ENCODE results near the gene RAB12.
A peak's percentile ranks its signal among the peaks of the same experiment; 100 is the strongest.
"Not testable (repeated sequence)": the region's sequence is repeated elsewhere in the genome, so short reads cannot be mapped to it uniquely, and the experiment has no call there.

The RAB12 gene, protein sequence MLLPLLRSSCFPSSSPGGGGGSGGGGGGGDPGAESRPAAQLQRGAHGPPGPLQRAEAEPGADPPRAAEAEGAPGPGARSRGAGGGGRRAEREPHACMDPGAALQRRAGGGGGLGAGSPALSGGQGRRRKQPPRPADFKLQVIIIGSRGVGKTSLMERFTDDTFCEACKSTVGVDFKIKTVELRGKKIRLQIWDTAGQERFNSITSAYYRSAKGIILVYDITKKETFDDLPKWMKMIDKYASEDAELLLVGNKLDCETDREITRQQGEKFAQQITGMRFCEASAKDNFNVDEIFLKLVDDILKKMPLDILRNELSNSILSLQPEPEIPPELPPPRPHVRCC

DNA sequence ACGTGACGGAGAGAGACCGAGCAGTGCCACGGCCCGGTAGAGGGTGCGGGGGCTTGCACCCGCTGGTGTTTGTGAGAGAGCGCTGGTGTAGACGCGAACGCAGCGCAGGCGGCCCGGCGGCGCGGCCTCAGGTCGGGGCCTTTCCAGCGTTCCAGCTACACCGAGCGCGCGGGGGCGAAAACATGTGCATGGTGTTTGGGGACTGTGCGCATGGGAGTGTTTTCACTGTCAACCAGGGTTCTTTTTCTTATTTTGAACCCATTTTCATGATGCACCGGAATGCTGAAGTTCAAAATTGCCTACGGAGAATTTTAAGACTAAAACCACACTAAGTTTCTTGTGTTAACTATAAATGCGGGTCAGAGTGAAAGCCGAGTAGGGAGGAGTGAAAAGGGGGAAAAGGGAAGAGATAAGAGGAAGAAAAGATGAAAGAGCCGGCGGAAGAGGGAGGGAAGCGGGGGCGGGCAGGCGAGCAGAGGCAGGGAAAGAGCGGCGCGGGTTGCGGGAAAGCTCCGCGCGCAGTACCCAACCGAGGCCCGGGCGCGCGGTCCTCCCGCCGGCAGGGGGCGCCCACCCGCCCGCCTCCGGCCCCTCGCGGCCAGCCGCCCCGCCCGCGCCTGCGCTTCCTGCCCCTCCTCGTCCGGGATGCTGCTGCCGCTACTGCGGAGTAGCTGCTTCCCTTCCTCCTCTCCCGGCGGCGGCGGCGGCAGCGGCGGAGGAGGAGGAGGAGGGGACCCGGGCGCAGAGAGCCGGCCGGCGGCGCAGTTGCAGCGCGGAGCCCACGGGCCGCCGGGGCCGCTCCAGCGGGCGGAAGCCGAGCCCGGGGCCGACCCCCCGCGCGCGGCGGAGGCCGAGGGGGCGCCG, at the start of gene RAB12:
Gene RAB12, plus strand, starts transcription at position 643 of the 864 bp plus-strand sequence. Its CDS starts 3 bp downstream, at position 646.
- peak; percentile 83 for DNase-seq

GRCh38 chr18:8559612-8560186, 49.5 kb upstream of the RAB12 start:
- DNase-seq, result no peak

GRCh38 chr18:8561123-8561910, 47.9 kb upstream of the RAB12 start:
- DNase-seq, result no peak

- DNase-seq, result no peak
Measured at GRCh38 chr18:8562070-8562469, 47.2 kb upstream of the RAB12 start.

DNA sequence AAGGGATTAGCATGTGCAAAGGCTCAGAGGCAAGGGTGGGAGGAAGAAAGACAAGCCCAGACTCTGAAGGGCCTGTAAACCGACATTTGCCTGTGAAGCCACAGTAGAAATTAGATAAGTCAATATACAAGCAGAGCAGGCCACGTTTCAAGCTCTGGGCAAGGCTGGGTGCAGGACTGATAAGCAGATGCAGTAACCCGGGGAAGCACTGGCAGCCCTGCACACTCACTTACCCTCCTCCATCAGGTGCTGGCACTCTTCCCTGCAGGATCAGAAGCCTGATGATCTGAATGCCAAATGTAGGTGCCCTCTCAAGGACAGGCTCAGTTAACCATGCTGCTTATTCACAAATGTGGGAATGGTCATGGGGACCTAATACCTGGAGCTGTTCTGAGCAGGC, 46.3 kb upstream of the RAB12 start:
- DNase-seq, result no peak

DNA sequence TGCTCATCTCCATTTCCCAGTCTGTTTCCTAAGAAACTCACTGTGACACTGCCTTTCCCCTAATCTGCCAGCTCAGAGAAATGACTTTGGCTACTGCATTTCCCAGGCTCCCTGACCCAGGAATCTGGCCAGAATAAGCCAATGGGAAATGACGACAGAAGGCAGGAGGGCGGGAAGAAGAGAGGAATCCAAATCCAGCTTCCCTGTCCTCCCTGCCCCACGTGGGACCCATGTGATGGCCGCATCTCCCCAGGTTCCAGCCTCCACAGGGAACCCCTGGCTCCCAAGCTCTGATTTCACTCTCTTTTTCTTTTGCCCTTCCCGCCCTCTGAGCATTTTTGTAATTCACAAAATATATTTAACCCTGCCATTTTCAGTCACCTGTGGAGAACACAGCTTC, 37.8 kb upstream of the RAB12 start:
- no peak for DNase-seq

- DNase-seq, result not testable (repeated sequence)
Measured at GRCh38 chr18:8573766-8574165, 35.5 kb upstream of the RAB12 start.

DNA sequence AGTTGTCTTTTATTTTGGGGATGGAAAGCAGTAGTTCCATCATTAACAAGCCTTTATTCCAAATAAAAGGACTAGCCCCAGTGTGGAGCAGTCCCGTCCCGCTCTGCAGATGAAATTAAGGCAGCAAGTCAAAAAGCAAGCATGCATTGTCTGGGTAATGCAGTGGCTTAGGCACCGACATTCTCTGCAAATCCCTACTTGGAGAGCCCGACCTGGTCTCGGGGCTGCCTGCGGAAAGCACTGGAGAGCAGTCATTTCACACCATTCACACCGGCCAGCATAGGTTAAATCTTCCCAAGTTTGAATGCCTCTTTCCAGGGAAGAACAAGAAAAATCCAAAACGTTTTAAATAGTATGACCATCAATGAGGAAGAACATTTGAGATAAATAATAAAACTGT, 24.4 kb upstream of the RAB12 start:
- no peak for DNase-seq

DNA sequence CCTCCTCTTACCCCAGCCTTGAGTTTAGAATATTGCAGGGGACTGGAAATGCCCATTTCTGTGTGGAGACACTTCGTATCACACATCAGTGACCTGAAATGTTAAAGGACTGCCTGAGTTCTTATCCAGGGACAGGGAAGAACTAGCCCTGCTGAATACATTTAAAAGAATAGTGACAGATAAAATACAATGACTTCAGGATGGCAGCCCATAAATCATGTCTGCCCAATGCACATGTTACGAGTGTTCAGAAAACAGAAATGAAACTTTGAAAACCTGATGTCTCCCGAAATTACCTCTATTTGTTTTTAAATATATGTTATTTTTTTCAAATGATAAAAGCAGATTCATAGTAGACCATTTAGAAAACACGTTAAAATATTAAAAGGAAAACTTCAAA, 22.3 kb upstream of the RAB12 start:
- no peak for DNase-seq

DNA sequence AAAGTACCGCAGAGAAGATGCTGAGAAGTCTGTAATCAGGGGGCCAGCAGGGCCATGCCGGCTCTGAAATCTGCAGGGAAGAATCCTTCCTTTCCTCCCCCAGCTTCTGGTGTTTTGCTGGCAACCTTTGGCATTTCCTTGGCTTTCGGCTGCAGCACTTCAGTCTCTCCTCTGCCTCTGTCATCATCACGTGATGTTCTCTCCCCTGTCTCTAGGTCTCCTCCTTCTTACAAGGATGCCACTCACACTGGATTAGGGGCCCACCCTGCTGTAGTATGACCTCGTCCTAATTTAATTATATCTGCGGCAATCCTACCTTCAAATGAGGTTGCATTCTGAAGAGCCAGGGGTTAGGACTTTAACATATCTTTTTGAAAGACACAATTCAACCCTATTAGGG, 13.8 kb upstream of the RAB12 start:
- no peak for DNase-seq

GRCh38 chr18:8601277-8602032, 7.8 kb upstream of the RAB12 start:
- DNase-seq, result no peak

- no peak for DNase-seq
Measured at GRCh38 chr18:8602040-8602439, 7.2 kb upstream of the RAB12 start.

DNA sequence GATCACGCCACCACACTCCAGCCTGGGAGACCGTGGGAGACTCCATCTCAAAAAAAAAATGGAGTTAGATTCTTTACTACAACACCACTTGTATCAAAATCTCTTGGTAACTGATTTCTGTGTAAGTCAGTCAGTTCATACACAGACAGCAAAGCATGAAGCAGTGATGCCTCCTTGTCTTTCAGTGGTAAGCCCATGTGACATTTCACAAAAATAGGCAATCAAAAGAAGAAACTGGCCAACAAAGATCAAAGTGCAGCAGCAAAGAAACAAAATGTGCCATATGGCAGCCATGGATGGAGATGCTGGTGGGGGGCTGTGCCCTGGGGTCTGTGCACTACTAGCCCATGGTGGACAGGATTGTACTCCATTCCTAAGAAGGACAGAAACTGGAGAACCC, 6.7 kb upstream of the RAB12 start:
- no peak for DNase-seq

DNA sequence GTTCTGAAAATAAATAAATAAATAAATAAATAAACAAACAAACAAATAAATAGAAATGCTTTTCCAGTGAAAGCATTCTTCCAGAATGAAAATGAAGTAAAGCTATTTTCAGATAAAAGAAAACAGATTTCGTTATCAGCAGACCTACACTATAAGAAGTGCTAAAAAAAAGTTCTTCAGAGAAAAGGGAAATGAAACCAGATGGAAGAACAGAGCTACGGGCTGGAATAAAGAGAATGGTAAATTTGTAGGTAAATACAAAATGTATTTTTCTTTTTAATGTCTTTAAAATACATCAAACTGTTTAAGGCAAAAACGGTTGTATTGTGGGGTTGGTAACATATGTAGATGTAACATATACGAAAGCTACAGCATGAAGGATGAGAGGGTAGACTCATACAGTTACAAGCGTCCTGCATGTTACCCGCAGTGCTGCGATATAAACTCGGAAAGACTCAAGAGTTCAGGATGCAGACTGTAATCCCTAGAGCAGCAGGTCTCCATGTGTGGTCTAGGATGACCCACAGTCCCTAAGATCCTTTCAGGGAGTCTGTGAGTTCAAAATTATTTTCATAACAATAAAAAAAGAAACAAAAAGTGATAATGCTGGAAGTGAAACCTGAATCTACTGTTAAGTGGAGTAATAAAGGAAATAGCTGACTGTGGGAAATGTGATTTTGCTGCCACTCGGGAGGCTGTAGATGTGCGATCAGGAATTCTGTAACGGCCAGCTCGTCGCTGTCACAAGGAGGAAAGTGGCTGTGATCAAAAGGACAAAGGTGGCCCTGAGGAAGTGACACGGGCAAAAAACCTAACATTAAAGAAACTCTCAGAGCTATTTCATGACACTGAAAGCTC, 5.3 kb upstream of the RAB12 start:
- DNase-seq, result no peak

GRCh38 chr18:8605974-8606373, 3.3 kb upstream of the RAB12 start:
- no peak for DNase-seq

GRCh38 chr18:8607776-8608742, 1.2 kb upstream of the RAB12 start:
- DNase-seq, result no peak

- DNase-seq, result no peak
Measured at GRCh38 chr18:8609659-8610458, 622 bp downstream of the RAB12 start.

- DNase-seq, result no peak
Measured at GRCh38 chr18:8610459-8610851, 1.2 kb downstream of the RAB12 start.

- no peak for DNase-seq
Measured at GRCh38 chr18:8611916-8612576, 2.8 kb downstream of the RAB12 start.

All from NCI-H510A (cell line).